GM19328 (cell line): Measurements from ENCODE around the gene BRD4.

Source experiments
- ATAC-seq: cut with Tn5 transposase; IDR thresholded peaks from one replicate; pipeline ENCODE4 v1.9.1; 2021; ENCODE audit warnings: mild to moderate bottlenecking, moderate library complexity; ENCODE audit not compliant: unreplicated experiment

BRD4 gene

DNA sequence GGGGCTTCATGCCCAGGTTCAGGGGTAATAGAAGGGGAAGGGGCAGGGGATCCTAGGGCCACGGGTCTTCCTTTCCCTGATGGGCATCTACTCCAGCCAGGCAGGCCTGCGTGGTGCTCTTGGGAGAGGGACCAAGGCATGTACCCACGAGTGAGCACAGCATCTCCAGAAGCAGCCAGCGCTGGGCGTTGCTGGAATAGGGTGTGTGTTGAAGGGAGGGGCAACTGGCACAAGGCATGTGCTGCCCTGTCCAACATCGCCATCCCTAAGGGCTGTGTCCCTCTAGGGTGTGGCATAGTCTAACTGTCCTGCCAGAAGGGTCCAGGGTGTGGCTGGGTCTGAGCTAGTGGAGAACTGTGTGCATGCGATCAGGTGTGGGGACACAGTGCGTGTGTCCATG lies 134.4 kb downstream of the BRD4 start:
- no peak for ATAC-seq

DNA sequence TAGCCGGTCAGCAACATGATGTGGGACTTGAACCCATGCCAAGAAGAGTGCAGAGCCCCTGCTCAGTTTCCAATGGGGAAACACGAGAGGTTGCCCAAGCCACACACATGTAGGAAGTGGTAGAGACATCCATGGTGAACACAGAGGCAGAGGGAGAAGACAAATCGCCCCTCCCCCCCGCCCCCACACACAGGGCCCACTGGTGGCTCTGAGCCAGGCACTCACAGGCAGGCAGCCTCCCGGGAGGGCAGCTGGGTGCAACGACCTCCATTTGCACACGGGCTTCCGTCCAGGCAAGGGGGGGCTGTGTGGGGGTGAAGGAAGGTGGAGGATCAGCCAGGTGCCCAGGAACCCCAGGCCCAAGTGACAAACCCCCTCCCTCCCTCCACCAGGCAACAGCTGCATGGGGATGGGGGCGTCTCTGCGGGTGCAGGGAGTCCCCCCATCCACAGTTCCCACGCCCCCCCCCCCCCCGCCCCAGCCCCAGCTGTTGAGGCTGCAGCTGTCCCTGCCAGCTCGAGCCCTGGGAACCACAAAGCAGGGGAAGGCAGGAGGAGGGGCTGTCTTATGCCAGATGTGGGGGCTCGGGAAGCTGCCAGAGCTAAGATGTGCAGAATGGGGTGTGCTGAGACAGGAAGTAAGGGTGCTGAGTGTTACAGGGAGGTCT lies 134.9 kb downstream of the BRD4 start:
- ATAC-seq: no peak

DNA sequence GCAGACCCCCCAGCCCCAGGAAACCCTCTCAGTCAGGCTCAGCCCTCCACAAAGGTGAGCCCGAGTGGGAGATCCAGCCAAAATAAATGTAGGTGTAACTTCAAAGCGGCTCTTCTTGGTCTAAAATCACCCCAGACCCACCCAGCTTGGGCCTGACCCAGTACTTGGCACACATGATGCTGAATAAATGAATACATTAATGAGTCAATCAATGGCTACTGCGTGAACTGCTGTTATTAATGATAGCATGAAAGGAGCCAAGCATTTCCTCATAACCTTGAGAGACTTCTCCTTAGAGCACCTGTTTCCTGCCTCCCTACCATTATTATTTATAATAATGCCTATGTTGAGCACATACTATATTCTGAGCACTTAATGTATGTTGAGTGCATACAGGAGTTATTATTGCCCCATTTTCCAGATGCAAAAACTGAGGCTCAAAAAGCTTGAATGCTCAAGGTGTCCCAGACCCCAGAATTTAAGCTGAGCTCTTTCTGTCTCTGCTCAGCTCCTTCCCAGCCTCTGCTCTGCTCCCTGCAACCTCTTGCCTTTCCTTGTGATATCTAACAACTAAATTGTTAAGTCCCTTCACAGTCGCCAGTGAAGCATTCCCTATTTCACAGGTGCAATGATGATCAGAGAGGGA lies 135.9 kb downstream of the BRD4 start:
- ATAC-seq: no peak

DNA sequence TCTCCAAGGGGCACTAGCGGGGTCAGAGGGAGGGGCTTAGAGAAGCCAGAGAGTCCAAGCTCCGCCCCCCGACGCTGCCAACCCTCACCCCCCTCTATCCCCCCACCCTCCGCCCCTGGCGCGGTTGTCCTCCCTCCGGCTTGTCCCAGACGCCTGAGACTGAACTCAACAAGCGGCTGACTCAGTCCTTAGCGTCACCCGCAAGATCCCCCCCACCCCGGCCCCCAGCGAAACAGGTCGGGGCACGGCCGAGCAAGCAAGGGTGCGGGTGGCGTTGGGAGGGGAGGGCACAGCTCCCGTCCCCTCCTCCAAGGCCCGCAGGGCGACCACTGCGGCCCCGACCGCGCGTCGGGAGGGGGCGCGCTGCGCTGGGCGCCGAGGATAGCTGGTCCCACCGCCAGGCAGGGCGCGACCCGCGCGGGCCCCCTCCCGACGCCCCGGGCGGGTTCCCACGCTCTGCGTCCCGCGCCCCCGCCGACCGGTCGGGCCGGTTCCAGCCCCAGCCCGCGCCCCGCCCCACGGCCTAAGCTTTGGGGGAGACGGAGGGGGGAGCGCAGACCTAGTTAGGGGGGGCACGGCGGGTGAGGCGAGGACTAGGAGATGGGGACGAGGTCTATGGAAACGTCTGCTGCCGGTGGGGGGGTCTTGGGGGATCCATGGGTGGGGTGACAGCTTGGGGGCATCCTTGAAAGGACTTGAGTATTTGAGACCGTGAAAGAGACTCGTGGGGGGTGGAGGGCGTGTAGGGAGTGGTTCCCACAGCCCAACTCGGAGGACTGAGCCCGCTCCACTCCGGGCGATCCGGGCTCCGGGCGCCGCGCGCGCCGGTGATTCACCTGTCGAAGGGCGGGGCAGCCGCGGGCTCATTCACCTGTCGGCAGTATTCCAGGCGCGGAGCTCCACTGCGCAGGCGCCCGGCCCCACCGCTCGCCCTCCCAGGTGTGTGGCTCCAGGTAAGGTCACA lies 136.7 kb downstream of the BRD4 start:
- ATAC-seq: no peak

DNA sequence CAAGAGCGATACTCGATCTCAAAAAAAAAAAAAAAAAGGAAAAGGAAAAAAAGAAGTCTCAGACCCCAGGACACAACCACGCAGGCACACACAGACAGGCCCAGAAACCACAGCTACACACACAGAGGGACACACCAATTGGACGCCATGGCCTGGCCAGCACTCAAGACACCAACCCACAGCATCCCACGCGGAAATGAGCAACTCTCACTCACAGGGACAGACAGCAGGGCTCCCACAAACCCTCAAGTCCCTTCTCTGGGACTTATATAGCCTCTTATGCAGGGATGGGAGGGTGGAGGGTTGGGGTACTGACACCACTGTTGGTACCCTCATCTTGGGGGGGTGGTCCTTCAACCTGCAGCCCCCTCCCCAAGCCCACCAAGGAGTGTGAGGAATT lies 137.4 kb downstream of the BRD4 start:
- no peak for ATAC-seq

DNA sequence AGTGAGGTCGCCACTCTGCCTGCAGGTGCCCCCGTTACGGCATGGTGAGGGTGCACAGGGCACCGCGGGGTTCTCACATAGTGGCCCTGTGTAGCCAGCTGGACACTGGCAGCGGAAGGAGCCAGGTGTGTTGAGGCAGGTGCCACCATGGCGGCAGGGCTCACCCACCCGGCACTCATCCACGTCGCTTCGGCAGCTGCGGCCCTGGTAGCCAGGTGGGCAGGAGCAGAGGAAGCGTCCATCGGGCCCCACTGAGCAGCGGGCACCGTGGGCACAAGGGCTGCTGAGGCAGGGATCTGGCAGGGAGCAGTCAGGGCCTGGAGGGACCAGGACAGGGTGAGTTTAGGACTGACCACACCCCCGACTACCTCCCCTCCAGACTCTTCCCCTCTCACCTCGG lies 140.4 kb downstream of the BRD4 start:
- no peak for ATAC-seq

DNA sequence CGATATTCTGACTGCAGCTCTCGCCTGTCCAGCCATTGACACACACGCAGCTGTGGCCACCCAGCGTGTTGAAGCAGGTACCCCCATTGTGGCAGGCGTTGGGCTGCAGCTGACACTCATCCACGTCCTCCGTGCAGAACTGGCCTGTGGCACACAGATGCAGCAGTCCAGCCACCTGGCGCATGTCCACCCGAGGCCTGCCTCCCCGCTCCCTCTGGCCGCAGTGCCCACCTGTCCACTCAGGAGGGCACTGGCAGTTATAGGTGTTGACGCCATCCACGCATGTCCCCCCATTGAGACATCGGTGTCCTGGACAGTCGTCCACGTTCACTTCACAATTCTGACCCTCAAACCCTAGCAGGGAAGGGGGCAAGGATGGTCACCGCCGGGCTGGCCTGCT lies 140.8 kb downstream of the BRD4 start:
- no peak for ATAC-seq

DNA sequence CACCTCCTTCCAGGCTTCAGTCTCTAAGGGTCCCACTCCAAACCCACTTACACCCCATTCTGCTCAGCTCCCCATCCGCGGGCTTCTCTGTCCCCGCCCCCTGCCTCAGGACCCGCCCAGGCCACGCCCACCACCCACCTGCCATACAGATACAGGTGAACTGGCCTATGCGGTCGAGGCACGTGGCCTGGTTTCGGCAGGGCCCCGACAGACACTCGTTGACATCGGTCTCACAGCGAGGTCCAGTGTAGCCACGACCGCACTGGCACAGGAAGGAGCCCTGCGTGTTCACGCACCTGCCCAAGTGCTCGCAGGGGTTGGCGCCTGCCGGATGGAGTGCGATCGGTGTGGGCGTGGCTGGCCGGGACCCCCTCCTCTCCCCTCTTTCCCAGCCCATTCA lies 143.5 kb downstream of the BRD4 start:
- no peak for ATAC-seq

DNA sequence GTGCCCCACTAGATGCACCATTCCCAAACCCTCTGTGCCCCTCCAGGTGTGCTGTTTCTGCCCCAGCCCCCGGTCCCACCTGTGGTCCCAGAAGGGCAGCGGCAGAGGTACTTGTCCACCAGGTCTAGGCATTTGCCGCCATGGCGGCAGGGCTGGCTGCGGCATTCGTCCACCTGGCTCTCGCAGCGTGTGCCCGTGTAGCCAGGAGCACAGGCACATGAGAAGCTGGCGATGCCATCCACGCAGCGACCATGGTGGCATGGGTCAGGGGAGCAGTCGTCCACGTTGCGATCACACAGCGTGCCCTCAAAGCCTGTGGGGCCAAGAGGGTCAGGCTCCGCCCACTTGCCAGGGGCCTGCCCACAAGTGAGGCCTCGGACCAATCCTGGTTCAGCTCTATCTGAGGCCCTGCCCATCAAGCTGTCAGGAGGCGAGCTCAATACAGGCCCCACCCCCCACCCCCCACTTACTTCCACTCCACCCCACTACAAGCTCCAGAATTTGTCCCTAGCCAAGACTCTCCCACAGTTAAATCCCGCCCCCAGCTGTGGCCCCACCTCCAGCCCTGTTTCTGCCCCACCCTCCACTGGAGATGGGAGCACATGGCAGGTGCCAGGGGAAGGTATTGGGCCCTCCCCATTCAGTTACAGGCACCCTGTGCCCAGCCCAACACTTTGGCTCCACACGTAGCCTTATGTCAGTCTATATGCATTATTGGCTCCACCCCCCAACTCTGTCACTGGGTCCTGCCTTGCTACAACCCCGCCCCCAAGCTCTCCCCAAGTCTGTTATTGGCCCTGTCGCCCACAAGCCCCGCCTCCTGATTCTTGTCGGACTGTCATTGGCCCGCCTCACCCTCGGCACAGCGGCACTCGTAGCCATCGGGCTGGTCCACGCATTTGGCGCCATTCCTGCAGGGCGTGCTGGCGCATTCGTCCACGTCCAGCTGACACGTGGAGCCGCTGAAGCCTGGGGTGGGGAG lies 145.0 kb downstream of the BRD4 start:
- no peak for ATAC-seq
